ENCODE measurements around the gene FRMD4B.

DNA sequence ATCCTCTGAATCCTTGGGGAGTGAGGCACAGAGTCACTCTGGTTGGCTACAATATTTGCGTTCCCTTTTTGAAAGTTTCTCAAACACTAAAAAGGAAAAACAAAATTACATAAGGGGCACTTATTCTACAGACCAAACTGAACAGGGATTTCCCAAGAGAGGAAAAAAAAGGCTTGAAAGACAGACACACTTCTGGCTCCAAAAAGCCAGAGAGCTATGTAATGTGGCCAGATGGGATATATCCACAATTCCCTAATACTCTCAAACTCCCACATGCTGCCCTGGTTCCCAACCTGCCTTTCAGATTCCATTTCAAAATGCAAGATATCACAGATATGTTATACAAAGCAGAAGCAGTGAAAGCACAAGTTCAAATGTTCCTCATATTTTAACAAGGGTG, 1.6 kb downstream of the FRMD4B start:
- TF ChIP-seq POLR2A (IDR thresholded peaks at IDR 0.05; ENCODE audit: low read depth, low read length) (no peak), POLR2AphosphoS5 (IDR thresholded peaks at IDR 0.05; ENCODE audit: low read depth, low read length) (no peak), SPI1 (IDR thresholded peaks at IDR 0.05; ENCODE audit: low read depth, low read length) (no peak), TAF1 (IDR thresholded peaks at IDR 0.05; ENCODE audit: low read depth, low read length) (no peak), PAX5 (IDR thresholded peaks at IDR 0.05; ENCODE audit: insufficient read depth, low read length, severe bottlenecking) (no peak)
